Hippocampal formation (tissue), 2 donors: ENCODE results near the gene ADGRE2.
"Not testable (repeated sequence)": the region's sequence is repeated elsewhere in the genome, so short reads cannot be mapped to it uniquely, and the experiment has no call there.

Experiments used
- DNase-seq, 2 donors: peaks; one replicate each; lab custom pipeline; 2025; lab: John Stamatoyannopoulos, UW

The ADGRE2 gene

DNA sequence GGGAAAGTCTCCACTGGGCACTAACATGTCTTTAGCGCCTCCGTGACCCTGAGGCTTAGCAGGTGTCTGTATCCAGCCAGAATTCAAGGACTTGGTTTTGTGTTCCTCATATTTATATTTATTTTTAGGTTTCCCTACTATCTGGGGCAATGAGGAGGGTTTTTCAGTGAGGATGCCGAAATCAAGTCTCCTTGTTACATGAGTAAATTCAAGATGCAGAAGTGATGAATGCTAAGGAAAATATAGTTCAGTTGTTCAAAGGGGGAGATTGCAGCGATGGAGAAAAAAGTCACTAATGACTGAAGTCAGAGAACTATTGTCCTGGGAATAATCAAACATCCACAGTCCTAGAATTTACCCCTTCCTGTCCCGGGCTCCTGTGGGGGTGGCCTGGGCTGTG, 791 bp upstream of the ADGRE2 start:
- DNase-seq: no peak

DNA sequence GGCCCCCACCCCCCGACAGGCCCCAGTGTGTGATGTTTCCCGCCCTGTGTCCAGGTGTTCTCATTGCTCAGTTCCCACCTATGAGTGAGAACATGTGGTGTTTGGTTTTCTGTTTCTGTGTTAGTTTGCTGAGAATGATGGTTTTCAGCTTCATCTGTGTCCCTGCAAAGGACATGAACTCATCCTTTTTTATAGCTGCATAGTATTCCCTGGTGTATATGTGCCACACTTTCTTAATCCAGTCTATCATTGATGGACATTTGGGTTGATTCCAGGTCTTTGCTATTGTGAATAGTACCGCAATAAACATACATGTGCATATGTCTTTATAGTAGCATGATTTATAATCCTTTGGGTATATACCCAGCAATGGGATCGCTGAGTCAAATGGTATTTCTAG, 715 bp downstream of the ADGRE2 start:
- not testable (repeated sequence) for DNase-seq

DNA sequence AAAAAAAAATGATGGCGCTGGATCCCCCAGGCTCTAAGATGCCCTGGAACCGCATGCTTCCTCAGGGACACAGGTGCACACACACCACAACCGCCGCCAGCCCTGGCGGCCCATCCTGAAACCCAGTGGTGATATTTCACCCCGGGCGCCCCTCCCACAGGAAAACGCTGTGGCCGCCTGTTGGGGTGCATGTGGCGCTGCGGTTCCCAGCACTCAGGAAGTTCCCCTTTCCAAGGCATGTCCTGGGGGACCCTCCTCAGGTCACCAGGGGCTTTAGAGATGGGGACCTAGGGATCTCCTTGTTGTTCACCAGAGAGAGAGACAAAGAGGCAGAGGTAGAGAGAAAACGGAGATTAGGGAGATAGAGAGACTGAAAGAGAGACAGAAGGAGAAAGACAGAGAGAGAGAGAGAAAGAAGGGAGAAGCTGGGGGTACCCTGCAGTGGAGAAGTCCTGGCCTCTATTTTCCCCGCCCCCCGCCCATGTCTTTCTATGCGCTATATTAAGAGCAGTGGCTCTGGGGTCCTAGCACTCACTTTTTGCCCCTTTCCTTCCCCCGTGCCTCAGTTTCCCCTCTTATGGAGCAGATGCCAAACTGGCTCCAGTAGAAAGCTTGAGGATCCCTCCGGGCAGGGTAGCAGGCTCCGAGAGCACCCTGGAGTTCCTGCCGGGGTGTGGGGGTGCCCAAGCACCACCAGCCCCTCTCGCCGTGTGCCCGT, 2.3 kb downstream of the ADGRE2 start:
- peak in 1 of 2 donors; percentile 15 for DNase-seq

DNA sequence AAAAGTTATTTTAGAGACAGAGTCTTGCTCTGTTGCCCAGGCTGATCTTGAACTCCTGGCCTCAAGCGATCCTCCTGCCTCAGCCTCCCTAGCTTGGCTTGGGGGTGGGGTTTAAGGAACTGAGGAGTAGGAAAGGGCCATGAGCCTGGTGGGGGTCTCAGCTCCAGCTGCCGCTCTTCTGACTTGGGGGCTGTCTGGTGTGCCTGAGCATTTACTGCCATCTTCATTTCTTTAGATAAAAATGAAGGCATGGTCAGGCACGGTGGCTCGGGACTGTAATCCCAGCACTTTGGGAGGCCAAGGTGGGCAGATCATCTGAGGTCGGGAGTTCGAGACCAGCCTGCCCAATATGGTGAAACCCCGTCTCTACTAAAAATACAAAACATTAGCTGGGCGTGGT, 3.0 kb downstream of the ADGRE2 start:
- DNase-seq: not testable (repeated sequence)

DNA sequence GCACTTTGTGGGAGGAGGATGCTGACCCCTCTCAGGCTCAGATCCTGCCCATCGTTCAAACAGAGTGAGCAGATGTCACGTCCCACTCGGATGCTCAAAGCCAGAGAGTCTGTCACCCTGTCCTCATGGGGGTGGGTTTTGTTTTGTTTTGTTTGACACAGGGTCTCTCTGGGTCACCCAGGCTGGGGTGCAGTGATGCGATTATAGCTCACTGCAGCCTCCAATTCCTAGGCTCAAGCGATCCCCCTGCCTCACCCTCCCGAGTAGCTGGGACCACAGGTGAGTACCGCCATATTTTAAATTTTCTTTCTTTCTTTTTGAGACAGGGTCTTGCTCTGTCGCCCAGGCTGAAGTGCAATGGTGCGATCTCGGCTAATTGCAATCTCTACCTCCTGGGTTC, 4.0 kb downstream of the ADGRE2 start:
- no peak for DNase-seq

DNA sequence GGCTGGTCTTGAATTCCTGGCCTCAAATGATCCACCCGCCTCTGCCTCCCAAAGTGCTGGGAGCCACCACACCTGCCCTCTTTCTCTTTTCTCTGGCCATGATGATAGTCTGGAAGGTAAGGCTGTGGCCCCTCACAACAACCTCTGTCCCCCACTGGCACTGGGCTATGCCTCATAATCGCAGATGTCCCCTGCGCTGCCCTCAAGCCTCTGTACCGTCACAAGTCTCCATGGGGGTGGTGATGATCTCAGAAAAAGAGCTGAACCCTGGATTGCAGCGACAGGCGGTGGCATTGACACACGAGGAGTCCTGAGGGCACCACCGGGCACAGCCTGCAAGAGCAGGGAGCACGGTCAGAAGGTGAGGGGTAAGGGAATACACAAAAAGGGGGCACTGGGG, 4.6 kb downstream of the ADGRE2 start:
- DNase-seq: not testable (repeated sequence)

DNA sequence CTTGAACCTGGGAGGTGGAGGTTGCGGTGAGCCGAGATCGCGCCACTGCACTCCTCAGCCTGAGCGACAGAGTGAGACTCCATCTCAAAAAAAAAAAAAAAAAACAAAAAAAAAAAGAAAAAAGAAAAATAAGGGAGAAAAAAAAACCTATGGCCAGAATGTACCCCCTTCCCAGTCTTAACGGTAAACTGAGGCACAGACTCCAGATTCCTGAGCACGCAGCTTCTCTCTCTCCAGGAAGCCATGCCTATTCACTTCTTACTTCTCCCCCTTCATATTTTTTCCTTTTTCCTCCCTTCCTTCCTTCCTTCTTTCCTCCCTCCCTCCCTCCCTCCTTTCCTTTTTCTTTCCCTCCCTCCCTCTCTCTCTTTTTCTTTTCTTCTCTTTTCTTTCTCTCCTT, 5.4 kb downstream of the ADGRE2 start:
- DNase-seq: no peak

DNA sequence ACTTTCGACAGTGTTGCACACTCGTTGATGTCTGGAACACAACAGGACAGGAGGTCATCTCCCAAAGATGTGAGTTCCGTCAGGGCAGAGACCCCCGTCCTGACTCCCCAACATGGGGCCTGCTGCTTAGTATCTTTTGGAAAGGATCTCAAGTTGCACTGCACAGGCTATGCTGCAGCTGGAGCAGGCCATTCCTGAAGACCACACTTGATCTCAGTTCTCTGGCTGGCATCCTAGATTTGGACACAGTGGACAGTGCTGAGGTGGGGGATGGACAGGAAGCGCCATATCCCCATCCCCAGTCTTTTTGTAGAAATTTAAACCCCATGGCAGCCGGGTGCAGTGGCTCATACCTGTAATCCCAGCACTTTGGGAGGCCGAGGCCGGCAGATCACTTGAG, 5.9 kb downstream of the ADGRE2 start:
- no peak for DNase-seq

DNA sequence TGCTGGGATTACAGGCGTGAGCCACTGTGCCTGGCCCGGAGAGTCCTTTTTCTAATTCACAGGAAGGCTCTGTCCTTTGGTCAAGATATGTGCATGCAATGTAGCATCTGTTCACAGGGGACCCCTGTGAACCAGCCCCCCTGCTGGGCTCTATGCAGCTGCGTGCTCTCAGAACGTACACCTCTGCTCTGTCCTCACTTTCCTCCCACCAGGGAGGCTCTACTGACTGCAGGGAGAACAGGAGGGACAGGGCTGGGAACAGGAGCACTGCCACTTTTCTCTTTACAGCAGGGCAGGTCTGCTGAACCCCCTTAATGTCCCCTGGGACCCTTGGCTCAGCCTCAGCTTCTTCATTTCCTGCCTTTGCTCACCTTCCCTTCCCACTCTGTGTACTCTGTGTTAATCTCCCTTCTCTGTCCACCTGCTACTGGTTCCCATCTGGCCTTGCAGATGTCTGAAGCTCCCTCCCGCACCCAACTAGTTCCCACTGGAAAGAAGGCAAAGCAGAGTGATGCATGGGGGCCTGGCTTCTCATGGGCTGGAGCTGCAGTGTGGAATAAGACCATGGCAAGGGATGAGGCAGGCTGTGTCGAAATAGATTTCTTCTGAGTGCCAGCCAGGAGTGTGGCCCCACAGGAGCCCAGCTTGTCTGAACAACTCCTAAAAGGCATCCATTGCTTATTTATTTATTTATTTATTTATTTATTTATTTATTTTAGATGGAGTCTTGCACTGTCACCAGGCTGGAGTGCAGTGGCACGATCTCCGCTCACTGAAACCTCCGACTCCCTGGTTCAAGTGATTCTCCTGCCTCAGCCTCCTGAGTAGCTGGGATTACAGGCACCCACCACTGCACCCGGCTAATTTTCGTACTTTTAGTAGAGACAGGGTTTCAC, 7.2 kb downstream of the ADGRE2 start:
- no peak for DNase-seq

DNA sequence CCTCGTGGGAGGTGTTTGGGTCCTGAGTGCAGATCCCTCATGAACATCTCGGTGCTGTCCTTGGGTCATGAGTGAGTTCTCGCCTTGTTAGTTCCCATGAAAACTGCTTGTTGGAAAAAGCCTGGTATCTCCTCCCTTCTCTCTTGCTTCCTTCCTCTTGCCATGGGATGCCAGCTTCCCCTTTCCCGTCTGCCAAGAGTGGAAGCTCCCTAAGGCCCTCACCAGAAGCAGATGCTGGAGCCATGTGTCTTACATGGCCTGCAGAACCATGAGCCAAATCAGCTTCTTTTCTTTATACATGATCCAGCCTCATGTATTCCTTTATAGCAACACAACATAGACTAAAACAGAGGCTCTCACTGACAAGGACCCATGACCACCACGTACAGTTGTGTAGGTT, 8.2 kb downstream of the ADGRE2 start:
- DNase-seq: no peak

DNA sequence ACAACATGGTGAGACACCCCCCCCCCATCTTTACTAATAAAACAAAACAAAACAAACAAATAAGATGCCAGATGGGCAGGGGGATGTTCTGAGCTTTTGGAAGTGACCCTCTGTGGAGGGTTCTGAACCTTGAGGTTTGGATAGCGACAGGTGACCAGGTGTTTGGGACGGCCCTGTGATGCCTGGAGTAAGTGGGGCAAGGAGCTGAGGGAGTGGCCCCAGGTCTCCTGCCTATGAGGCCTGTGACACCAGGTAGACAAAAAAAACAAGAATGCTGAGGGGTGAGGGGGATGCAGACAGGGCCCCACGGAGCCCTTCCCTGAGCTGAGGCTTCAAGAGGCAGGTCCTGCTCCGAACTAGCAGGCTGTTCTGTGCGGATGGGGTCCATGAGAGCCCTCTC, 9.2 kb downstream of the ADGRE2 start:
- no peak for DNase-seq

DNA sequence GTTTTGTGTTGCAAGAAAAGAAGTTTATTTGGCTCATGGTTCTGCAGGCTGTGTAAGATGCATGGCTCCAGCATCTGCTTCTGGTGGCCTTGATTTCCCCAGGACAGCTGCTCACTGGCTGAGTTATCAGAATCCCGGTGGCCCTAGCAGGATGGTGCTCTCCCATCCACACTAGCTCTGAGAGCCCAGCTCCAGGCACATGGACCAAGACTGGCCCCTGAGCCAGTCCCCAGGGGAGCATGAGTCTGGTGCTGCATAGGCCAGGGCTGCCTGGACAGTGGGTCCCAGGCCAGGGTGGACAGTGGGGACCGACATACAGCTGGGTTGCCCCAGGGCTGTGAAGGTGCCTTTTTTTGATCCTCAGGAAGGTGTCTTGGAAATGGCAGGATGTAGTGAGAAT, 10.4 kb downstream of the ADGRE2 start:
- no peak for DNase-seq

DNA sequence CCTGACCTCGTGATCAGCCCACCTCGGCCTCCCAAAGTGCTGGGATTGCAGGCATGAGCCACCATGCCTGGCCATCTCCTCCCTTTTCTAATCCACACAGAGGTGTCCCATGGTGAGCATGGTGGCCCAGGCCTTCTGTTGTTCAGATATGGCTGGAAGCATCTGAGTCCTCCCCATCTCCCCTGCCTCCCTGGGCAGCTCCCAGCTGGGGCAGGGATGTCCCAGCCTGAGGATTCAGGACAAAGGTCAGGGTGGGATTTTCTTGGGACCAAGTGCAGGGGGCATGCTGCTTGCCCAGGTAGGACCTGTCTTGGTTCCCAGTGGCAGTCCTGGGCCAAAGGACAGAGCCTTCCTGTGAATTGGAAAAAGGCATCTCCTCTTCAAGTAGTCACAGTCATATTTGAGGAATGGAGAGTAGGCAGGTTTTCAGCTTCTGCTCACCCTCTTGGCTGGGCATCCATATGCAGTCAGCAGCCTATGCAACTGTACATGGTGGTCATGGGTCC, 10.8 kb downstream of the ADGRE2 start:
- no peak for DNase-seq

DNA sequence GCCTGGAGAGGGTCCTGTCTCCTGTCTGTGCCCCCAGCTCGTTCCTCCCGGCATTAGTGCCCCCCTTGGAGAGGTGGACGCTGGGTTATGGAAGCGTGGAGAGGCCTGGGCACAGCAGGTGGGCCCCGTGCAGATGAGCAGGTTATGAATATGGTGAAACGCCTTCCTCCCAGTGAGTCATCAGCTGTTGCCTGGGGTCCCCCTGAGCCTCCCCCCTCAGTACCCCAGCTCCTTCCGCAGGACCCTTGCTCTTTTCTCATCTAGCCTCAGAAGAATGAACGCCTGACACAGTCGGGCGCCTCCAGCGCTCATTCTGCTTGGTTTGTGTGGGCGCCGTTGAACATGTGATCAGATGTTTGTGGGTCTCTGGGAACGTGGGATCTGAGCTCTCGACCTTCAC, 12.5 kb downstream of the ADGRE2 start:
- DNase-seq: not testable (repeated sequence)

DNA sequence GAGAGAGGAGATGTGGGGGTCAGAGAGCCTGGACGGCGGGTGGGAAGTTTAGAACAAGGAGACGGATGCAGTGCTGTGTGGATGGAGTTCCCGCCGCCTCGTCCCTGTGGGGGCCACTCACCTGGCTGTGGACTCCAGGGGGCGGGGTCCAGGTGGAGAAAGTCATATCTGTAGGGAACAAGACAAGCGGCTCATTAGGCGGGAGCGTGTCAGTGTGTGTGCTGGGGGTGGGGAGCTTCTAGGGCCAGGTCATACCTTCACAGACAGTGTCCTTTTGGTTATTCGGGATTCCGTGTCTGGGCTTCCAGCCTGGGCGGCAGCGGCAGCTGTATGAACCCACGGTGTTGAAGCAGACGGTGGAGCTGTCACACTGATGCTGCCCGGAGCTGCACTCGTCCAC, 13.0 kb downstream of the ADGRE2 start:
- not testable (repeated sequence) for DNase-seq

DNA sequence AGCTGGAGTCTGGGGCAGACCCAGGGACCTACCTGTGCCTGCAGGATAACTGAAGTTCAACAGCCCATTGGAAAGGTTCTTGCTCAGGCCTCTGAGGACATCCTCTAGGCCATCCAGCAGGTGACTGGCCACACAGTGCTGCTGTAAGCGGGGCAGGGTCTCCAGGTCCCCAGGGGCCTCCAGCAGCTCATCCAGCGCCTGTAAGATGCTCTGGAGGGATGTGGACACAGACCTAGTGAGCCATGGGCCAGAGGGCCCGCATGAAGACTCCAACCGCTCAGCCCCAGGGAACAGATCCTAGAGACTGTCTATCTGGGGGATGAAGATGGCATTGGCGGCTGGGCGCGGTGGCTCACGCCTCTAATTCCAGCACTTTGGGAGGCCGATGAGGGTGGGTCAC, 14.0 kb downstream of the ADGRE2 start:
- no peak for DNase-seq

DNA sequence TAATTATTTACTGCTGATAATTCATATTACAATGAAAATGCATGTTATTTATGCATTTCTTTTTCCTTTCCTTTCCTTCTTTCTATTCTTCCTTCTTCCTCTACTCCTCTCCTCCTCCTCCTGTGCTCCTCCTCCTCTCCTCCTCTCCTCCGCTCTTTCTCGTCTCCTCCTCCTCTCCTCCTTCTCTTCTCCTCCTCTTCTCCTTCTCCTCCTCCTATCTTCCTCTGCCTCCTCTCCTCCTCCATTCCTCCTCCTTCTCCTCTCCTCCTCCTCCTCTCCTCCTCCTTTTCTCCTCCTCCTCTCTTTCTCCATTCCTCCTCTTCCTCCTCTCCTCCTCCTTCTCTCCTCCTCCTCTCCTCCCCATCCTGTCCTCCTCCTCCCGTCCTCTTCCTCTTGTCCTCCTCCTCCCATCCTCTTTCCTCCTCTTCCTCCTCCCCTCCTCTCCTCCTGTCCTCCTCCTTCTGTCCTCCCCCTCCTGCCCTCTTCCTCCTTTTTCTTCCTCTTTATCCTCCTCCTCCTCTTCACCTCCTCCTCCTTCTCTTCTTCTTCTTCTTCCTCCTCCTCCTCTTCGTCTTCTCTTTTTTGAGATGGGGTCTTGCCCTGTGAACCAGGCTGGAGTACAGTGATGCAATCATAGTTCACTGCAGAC, 14.7 kb downstream of the ADGRE2 start:
- no peak for DNase-seq

DNA sequence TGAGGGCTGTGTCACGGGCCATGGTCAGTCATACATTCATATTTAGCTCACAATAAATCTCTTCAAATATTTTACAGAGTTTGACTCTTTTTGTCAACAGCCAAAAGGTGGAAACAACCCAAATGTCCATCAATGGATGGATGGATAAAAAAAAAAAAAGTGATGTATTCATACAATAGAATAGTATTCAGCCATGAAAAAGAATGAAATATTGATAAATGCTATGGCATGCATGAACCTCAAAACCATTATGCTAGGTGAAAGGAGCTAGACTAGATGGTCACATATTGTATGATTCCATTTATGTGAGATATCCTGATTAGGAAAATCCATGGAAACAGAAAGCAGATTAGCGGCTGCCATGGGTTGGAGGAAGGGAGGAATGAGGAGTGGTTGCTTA, 16.2 kb downstream of the ADGRE2 start:
- DNase-seq: no peak

DNA sequence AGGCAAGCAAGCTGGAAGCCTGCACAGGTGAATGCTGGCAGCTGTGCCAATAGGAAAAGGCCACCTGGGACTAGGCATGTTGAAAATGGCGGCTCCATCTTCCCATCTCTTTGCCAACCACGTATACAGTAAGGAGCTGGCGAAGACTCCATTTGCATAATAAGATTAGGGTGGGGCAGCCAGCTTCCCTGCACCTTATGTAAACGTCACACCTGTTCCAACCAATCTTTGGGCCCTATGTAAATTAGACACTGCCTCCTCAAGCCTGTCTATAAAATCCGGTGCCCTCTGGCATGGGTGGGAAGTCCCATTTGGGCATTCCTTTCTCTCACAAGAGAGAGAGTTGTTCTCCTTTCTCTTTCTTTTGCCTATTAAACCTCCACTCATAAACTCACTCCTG, 16.8 kb downstream of the ADGRE2 start:
- DNase-seq: no peak

DNA sequence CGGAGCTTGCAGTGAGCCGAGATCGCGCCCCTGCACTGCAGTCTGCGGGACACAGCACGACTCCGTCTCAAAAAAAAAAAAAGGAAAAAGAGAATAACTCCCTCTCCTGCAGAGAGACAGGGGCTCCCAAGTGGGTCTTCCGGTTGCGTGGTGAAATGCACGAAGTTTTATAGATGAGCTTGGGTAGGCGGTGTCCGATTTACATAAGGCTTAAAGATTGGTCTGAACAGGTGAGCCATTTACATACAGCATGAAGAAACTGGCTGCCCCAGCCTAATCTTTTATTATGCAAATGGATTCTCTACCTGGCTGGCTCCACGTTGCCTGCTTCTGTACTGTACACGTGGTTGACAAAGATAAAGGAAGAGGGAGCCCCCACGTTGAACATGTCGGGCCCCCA, 19.5 kb downstream of the ADGRE2 start:
- no peak for DNase-seq

DNA sequence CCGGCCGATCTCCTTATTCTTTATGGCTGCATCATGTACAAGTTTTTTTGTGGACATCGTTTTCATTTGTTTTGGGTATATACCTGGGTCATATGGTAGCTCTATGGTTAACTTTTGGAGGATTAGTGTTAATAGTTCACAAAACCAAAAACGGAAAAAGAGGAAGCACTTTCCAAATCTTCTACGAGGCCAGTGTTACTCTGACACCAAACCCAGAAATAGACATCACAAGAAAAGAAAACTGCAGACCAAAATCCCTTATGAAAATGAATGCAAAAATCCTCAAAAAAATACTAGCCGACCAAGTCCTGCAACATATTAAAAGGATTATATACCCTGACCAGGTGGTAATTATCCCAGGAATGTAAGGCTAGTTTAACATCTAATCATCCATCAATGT, 29.8 kb downstream of the ADGRE2 start:
- no peak for DNase-seq

DNA sequence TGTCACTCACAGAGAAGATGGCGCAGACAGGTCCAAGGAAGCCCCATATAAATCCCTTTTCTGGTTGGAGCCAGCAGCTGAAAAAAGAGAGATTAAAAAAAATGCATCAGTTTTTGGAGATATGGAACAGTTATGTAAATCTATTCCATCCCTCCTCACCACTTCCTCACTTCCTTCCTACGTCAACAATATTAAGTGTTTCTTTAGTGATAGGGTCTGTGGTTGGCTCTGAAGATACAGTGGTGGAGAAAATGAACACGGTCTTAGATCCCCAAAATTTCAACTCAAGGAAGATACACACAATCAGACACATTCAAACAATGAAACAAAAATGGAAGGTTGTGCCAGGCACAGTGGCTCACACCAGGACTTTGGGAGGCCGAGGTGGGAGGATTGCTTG, 31.5 kb downstream of the ADGRE2 start:
- no peak for DNase-seq

DNA sequence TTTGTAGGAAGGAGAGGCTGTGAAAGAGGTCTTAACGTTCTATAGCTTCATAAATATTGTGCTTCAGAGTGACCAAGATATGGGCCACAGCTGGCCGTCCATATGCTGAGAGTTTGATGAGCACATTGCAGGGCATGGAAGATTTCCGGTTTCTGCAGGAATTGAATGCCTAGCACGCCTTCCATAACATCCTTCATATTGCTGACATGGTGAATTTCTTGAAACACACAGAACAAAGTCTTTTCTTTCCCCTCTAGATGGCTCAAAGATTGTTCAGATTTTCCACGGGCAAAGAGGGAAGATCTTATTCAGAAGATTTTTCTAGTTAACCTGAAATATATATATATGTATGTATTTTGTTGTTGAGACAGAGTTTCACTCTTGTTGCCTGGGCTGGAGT, 42.4 kb downstream of the ADGRE2 start:
- no peak for DNase-seq
